Measurements from ENCODE around the gene SELENOS. TPM values are rescaled to one million over a fixed set of nuclear protein-coding genes. Genes with fewer than 3 reads are reported as not detected.

Gene SELENOS
- total and polyA plus RNA-seq, 9 of the 15 experiments (the other 6 are each of a cell fraction or from before 2014, with no cell fraction given), result 24.9 to 57.4 (median 47.9) TPM

DNA sequence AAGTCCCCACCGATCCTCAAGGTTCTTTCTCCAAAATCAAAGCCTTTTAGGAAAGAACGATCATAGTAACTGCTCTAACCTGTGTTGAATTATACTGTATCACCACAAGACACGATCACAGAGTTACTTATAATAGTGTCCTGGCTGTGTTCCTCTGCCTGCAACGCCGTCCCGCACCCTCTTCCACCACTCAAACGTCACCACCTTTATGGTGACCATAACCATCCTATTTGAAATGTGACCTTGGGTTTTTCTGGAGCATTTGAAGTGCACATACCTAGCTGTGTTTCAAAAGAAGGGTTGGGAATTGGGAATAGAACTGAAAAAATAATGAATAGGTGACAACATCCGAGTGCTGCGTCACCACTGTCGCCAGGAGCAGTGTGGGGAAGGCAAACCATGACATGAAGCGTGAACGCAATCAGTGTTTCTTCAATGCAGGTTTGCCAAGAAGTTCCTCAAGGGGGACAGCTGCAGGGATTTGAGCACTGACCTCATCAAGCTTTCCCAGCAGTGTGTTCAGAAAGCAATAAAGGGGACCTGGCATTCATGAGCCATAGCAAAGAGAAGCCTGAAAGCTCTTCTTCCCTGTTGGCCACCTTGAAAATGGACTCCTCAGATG, 769 bp upstream of the SELENOS start (continued):
- TF ChIP-seq JUND (IDR thresholded peaks at IDR 0.05; ENCODE audit: borderline replicate concordance, low read depth, low read length), result no peak
- 0 out of 3 replicates have a peak, but pooled peaks have one; percentile 17 for TF ChIP-seq JUND (tag; IDR thresholded peaks at IDR 0.05; ENCODE audit: borderline replicate concordance, low read depth, low read length)
- TF ChIP-seq, protein P1, sequence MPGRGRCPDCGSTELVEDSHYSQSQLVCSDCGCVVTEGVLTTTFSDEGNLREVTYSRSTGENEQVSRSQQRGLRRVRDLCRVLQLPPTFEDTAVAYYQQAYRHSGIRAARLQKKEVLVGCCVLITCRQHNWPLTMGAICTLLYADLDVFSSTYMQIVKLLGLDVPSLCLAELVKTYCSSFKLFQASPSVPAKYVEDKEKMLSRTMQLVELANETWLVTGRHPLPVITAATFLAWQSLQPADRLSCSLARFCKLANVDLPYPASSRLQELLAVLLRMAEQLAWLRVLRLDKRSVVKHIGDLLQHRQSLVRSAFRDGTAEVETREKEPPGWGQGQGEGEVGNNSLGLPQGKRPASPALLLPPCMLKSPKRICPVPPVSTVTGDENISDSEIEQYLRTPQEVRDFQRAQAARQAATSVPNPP (IDR thresholded peaks at IDR 0.05; ENCODE audit: borderline replicate concordance, insufficient read depth, insufficient read length), result no peak
- no peak for TF ChIP-seq HMG20B (CRISPR knock-in tag; IDR thresholded peaks at IDR 0.05)
- TF ChIP-seq ZNF780A (CRISPR knock-in tag; IDR thresholded peaks at IDR 0.05), result no peak
- TF ChIP-seq ZNF431 (CRISPR knock-in tag; IDR thresholded peaks at IDR 0.05), result no peak
- peak; percentile 92; the same call in 1 of the 2 replicates for TF ChIP-seq PHF21A (IDR thresholded peaks at IDR 0.05; ENCODE audit: borderline replicate concordance, low read depth)
- TF ChIP-seq ZNF134 (CRISPR knock-in tag; conservative IDR thresholded peaks at IDR 0.05), result no peak
- no peak for TF ChIP-seq HDAC6 (IDR thresholded peaks at IDR 0.05; ENCODE audit: low read depth, low read length)
- no peak for TF ChIP-seq RFX1 (IDR thresholded peaks at IDR 0.05)
- TF ChIP-seq TAL1 (IDR thresholded peaks at IDR 0.05), result no peak
- TF ChIP-seq KHSRP (IDR thresholded peaks at IDR 0.05), result no peak
- TF ChIP-seq SLC30A9 (CRISPR knock-in tag; IDR thresholded peaks at IDR 0.05), result no peak
- TF ChIP-seq, protein P2, sequence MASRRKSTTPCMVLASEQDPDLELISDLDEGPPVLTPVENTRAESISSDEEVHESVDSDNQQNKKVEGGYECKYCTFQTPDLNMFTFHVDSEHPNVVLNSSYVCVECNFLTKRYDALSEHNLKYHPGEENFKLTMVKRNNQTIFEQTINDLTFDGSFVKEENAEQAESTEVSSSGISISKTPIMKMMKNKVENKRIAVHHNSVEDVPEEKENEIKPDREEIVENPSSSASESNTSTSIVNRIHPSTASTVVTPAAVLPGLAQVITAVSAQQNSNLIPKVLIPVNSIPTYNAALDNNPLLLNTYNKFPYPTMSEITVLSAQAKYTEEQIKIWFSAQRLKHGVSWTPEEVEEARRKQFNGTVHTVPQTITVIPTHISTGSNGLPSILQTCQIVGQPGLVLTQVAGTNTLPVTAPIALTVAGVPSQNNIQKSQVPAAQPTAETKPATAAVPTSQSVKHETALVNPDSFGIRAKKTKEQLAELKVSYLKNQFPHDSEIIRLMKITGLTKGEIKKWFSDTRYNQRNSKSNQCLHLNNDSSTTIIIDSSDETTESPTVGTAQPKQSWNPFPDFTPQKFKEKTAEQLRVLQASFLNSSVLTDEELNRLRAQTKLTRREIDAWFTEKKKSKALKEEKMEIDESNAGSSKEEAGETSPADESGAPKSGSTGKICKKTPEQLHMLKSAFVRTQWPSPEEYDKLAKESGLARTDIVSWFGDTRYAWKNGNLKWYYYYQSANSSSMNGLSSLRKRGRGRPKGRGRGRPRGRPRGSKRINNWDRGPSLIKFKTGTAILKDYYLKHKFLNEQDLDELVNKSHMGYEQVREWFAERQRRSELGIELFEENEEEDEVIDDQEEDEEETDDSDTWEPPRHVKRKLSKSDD (conservative IDR thresholded peaks at IDR 0.05; ENCODE audit: low read length), result no peak
- TF ChIP-seq ZFP1 (CRISPR knock-in tag; IDR thresholded peaks at IDR 0.05), result no peak
- TF ChIP-seq XRCC5 (IDR thresholded peaks at IDR 0.05; ENCODE audit: low read depth, low read length), result peak; percentile 19; the same call in 1 of the 2 replicates
- peak; percentile 66 for TF ChIP-seq CREM (IDR thresholded peaks at IDR 0.05; ENCODE audit: low read depth)
- peak; percentile 92 to 94 for TF ChIP-seq KDM1A (IDR thresholded peaks at IDR 0.05)
- TF ChIP-seq ZNF785 (CRISPR knock-in tag; IDR thresholded peaks at IDR 0.05), result no peak
- TF ChIP-seq RBM22 (IDR thresholded peaks at IDR 0.05; ENCODE audit: low read depth, low read length, poor library complexity, severe bottlenecking), result no peak
- TF ChIP-seq L3MBTL2 (IDR thresholded peaks at IDR 0.05), result no peak
- no peak for TF ChIP-seq CBX8 (IDR thresholded peaks at IDR 0.05; ENCODE audit: borderline replicate concordance, extremely low read depth, low read depth, low read length, poor library complexity, severe bottlenecking)
- no peak for TF ChIP-seq RFX5 (IDR thresholded peaks at IDR 0.05; ENCODE audit: low read depth, low read length)
- TF ChIP-seq TRIM28 (IDR thresholded peaks at IDR 0.05), result no peak
- no peak for TF ChIP-seq EGR1 (conservative IDR thresholded peaks at IDR 0.05)
- TF ChIP-seq MCM3 (IDR thresholded peaks at IDR 0.05), result no peak
- peak; percentile 20; the same call in 1 of the 2 replicates for TF ChIP-seq HDAC2 (IDR thresholded peaks at IDR 0.05)
- no peak for TF ChIP-seq CXXC5 (CRISPR knock-in tag; IDR thresholded peaks at IDR 0.05)
- TF ChIP-seq HDAC1 (IDR thresholded peaks at IDR 0.05), result peak in 1 of 2 experiments; percentile 37; a peak in 1 of 4 replicates
- TF ChIP-seq CHCHD3 (CRISPR knock-in tag; IDR thresholded peaks at IDR 0.05), result no peak
- TF ChIP-seq POLR3G (IDR thresholded peaks at IDR 0.05; ENCODE audit: extremely low read depth, insufficient read length, insufficient replicate concordance), result no peak

Data from K562 (cell line).